B cell (primary cell): Measurements from ENCODE around the gene LSM14B. TPM values are rescaled to one million over a fixed set of nuclear protein-coding genes. Genes with fewer than 3 reads are reported as not detected.
A peak's percentile ranks its signal among the peaks of the same experiment; 100 is the strongest.

Experiments used
- ATAC-seq: fragments of 200-7000 bp; cut with Tn5 transposase; one replicate; pipeline ENCODE4 v1.10.0; 2021; ENCODE audit warnings: low read depth, mild to moderate bottlenecking, moderate number of reproducible peaks, moderate library complexity
- CTCF ChIA-PET: fragments of 350-600 bp; sonication (Branson Sonifier 250); formaldehyde crosslinking; loops from one replicate; lab custom pipeline; 2021; ENCODE audit warnings: antibody characterized with exemption, inconsistent platforms; lab: Charles Lee
- POLR2A ChIA-PET: fragments of 350-600 bp; sonication (Branson Sonifier 250); formaldehyde crosslinking; loops from one replicate; lab custom pipeline; 2021; ENCODE audit warnings: antibody characterized with exemption; lab: Charles Lee
- DNase-seq: peaks from one replicate; pipeline ENCODE4 v3.0.0; 2013
- H2AFZ ChIP-seq: 2 replicates; pipeline ENCODE4 v1.6.1; 2012; ENCODE audit warnings: mild to moderate bottlenecking, low read depth, low read length; ENCODE audit not compliant: insufficient read depth, poor library complexity, severe bottlenecking
- H3K27ac ChIP-seq, 2 donors: 1 replicate in 1 of 2; 2 replicates in 1 of 2; pipeline ENCODE4 v1.5.1; 2012 to 2013; ENCODE audit warnings: low read length in 2 of 2, mild to moderate bottlenecking in 2 of 2, moderate library complexity in 1 of 2
- H3K27me3 ChIP-seq, 4 experiments: fragments of 200-600 bp in 1 of 4; sonication (generic) in 1 of 4; replicated peaks in 1 of 4; 1 replicate in 2 of 4; 2 replicates in 2 of 4; pipeline versions ENCODE4 v1.6.1 to v1.7.0; 2013 to 2016; ENCODE audit warnings: low read length in 3 of 4, mild to moderate bottlenecking in 2 of 4, mixed read lengths in 1 of 4, moderate library complexity in 1 of 4; ENCODE audit not compliant: insufficient read depth in 4 of 4, control insufficient read depth in 3 of 4; ENCODE audit errors: control extremely low read depth in 1 of 4
- H3K36me3 ChIP-seq, 2 experiments: replicated peaks in 1 of 2; 1 replicate in 1 of 2; 2 replicates in 1 of 2; pipeline versions ENCODE4 v1.6.1 to v1.7.1; 2013; ENCODE audit warnings: low read length in 1 of 2; ENCODE audit not compliant: insufficient read depth in 2 of 2, control insufficient read depth in 1 of 2; ENCODE audit errors: control extremely low read depth in 1 of 2, extremely low read depth in 1 of 2
- H3K4me1 ChIP-seq, 2 donors: fragments of 200-600 bp in 1 of 2; sonication (generic) in 1 of 2; 1 replicate in 1 of 2; 2 replicates in 1 of 2; pipeline versions ENCODE4 v1.5.1 to v1.6.1; 2013 to 2017; ENCODE audit warnings: low read length in 2 of 2; ENCODE audit not compliant: control insufficient read depth in 2 of 2, insufficient read depth in 2 of 2
- H3K4me2 ChIP-seq: replicated peaks from 2 replicates; pipeline ENCODE3; 2012; ENCODE audit warnings: mild to moderate bottlenecking, low read depth, low read length; ENCODE audit not compliant: poor library complexity, severe bottlenecking
- H3K4me3 ChIP-seq, 5 experiments: fragments of 200-600 bp in 1 of 5; sonication (generic) in 1 of 5; 1 replicate in 3 of 5; 2 replicates in 2 of 5; pipeline versions ENCODE4 v1.5.1 to v1.7.0; 2011 to 2016; ENCODE audit warnings: low read length in 4 of 5, mild to moderate bottlenecking in 4 of 5, low read depth in 2 of 5, control low read depth in 1 of 5, moderate library complexity in 1 of 5; ENCODE audit not compliant: insufficient read depth in 1 of 5; ENCODE audit errors: control extremely low read depth in 1 of 5, extremely low read depth in 1 of 5
- H3K79me2 ChIP-seq: fragments of 200-600 bp; sonication (generic); one replicate; pipeline ENCODE4 v1.6.0; 2016; ENCODE audit warnings: low read length; ENCODE audit not compliant: control insufficient read depth, insufficient read depth
- H3K9ac ChIP-seq: fragments of 200-600 bp; sonication (generic); 2 replicates; pipeline ENCODE4 v1.6.1; 2017; ENCODE audit warnings: mild to moderate bottlenecking, low read length, moderate library complexity
- H3K9me3 ChIP-seq, 3 donors: one replicate each; pipeline versions ENCODE4 v1.6.1 to v1.7.1; 2013; ENCODE audit warnings: low read length in 2 of 3; ENCODE audit not compliant: control insufficient read depth in 2 of 3, insufficient read depth in 1 of 3; ENCODE audit errors: control extremely low read depth in 1 of 3
- H4K20me1 ChIP-seq: 2 replicates; pipeline ENCODE4 v1.6.0; 2012; ENCODE audit warnings: mild to moderate bottlenecking, low read length; ENCODE audit not compliant: insufficient read depth, control insufficient read depth, poor library complexity, severe bottlenecking
- H3K27ac Mint-ChIP-seq: one replicate; pipeline ENCODE4 v1.8.0; 2021; ENCODE audit warnings: mixed read lengths
- H3K27me3 Mint-ChIP-seq: one replicate; pipeline ENCODE4 v1.8.0; 2021; ENCODE audit warnings: mixed read lengths
- H3K4me1 Mint-ChIP-seq: one replicate; pipeline ENCODE4 v1.8.0; 2021; ENCODE audit warnings: mixed read lengths
- H3K4me3 Mint-ChIP-seq: one replicate; pipeline ENCODE4 v1.8.0; 2021; ENCODE audit warnings: mixed read lengths
- H3K9me3 Mint-ChIP-seq: one replicate; pipeline ENCODE4 v1.8.0; 2022; ENCODE audit warnings: mixed read lengths; ENCODE audit not compliant: insufficient read depth
- CTCF ChIP-seq: fragments of 200-600 bp; IDR thresholded peaks from one replicate; pipeline ENCODE4 v1.8.0; 2022; ENCODE audit warnings: antibody characterized with exemption, mild to moderate bottlenecking
- EZH2 ChIP-seq: IDR thresholded peaks from 2 replicates; pipeline ENCODE4 v1.6.1; 2012; ENCODE audit warnings: borderline replicate concordance, low read depth, mild to moderate bottlenecking, moderate library complexity, low read length; ENCODE audit not compliant: insufficient read depth, poor library complexity, severe bottlenecking
- WGBS: methylation state at CpG from one replicate; pipeline ENCODE4 v1.1.5; 2013; ENCODE audit warnings: missing lambda C conversion rate; ENCODE audit not compliant: insufficient coverage; 5-methylcytosine and 5-hydroxymethylcytosine counted together
- intact Hi-C: fragments of 100-400 bp; cut with micrococcal nuclease; formaldehyde crosslinking; loops from one replicate; pipeline ENCODE4 v1.10.0; 2022
- polyA plus RNA-seq: library from polyadenylated mRNA; depleted of rRNA; stranded (reverse); fragments of >200 nt; gene quantifications from 2 replicates; pipeline ENCODE4 v1.2.3, GENCODE V29; 2012
- total RNA-seq, 2 donors: library from RNA; stranded (reverse); fragments of 120-200 nt in 1 of 2; gene quantifications; 1 replicate in 1 of 2; 2 replicates in 1 of 2; pipeline versions ENCODE4 v1.2.3 to v1.2.4, GENCODE V29; 2013 to 2022

Gene LSM14B
- total and polyA plus RNA-seq, 2 donors (not counting 1 experiment from before 2014, with no cell fraction given), result 26.8 to 52.8 TPM

- Histone ChIP-seq H4K20me1 (peaks cover 70% of the 10 kb centered on the region), H3K27ac (peak overlapping the region; percentile 10 to 22), H3K27me3 (no peaks in the 10 kb centered on the region), H3K36me3 (peaks cover 0 to 13% of the 10 kb centered on the region in 2 experiments), H3K4me3 (peak overlapping the region in 4 of 5 experiments; percentile 55 to 88 (median 68)), H3K9me3 (no peaks in the 10 kb centered on the region), H3K9ac (peak overlapping the region; percentile 71), H3K79me2 (peaks cover 69% of the 10 kb centered on the region), H3K4me1 (peaks cover 24 to 29% of the 10 kb centered on the region in 2 donors), H2AFZ (peak overlapping the region; percentile 70), H3K4me2 (peak overlapping the region; percentile 92)
- H3K4me1 Mint-ChIP-seq, result peaks cover 40% of the 10 kb centered on the region
- ChIA-PET CTCF (interaction anchor here (0.9 to 2.8 kb wide), 4 partner anchors 8 to 133 kb away, joined by 3 to 10 read pairs (median 4); partner anchors contain the start of gene LSM14B), POLR2A (interaction anchor here (2.0 kb wide), 1 partner anchor 22 kb away, joined by 6 read pairs; the partner anchor contains the start of gene LSM14B)
- H3K27ac Mint-ChIP-seq, result peak overlapping the region; percentile 84
- under 1% methylated on average over 97 of the region's 104 CpGs for WGBS
- H3K9me3 Mint-ChIP-seq, result no peaks in the 10 kb centered on the region
- intact Hi-C loops, result loop anchor here (1.0 to 5.0 kb wide), 5 partner anchors 22 to 651 kb away; partner anchors contain the start of genes LSM14B, OSBPL2 and TAF4
- TF ChIP-seq EZH2 (no peak), CTCF (no peak)
- H3K27me3 Mint-ChIP-seq, result no peaks in the 10 kb centered on the region
- H3K4me3 Mint-ChIP-seq, result peak overlapping the region; percentile 88
- DNase-seq (peak; percentile 72), ATAC-seq (peak; percentile 0)
These were observed 21.9 kb downstream of the LSM14B start for GRCh38 chr20:62143957-62144825.

- H3K4me3 ChIP-seq, result no peak overlapping the region
- H3K9me3 ChIP-seq, result no peaks in the 10 kb centered on the region
- DNase-seq (no peak), ATAC-seq (no peak)
- H3K27ac ChIP-seq, result no peak overlapping the region
- peaks cover 80% of the 10 kb centered on the region for H3K79me2 ChIP-seq
- peaks cover 68% of the 10 kb centered on the region for H4K20me1 ChIP-seq
- ChIA-PET CTCF (interaction anchor here (0.6 to 1.7 kb wide), 4 partner anchors 11 to 135 kb away, joined by 3 to 4 read pairs (median 3); partner anchors contain the start of gene LSM14B), POLR2A (no interaction called here)
- H3K36me3 ChIP-seq, result no peaks in the 10 kb centered on the region
- no peak overlapping the region for H2AFZ ChIP-seq
- no peak for TF ChIP-seq CTCF
- Mint-ChIP-seq H3K27me3 (no peaks in the 10 kb centered on the region), H3K4me3 (peak overlapping the region; percentile 88), H3K4me1 (peaks cover 34% of the 10 kb centered on the region), H3K27ac (peak overlapping the region; percentile 42), H3K9me3 (no peaks in the 10 kb centered on the region)
- no peak overlapping the region for H3K9ac ChIP-seq
- intact Hi-C loops, result no loop called here
- H3K27me3 ChIP-seq, result no peaks in the 10 kb centered on the region
- H3K4me1 ChIP-seq, result peaks cover 23 to 27% of the 10 kb centered on the region in 2 donors
- no peak overlapping the region for H3K4me2 ChIP-seq
- WGBS, result 95% methylated on average over 5 of the region's 7 CpGs
These were observed 23.4 kb downstream of the LSM14B start for GRCh38 chr20:62145688-62146018.
